ENCODE data around the gene NLGN4Y. TPM values are rescaled to one million over a fixed set of nuclear protein-coding genes. Genes with fewer than 3 reads are reported as not detected.

Gene NLGN4Y
- total RNA-seq (2014; rRNA removed; shearing (Covaris generic)): not detected in 2 replicates

GRCh38 chrY:14524272-14525231, at the start of gene NLGN4Y:
TSS of gene NLGN4Y (plus strand) at chrY:14524529. CDS start at chrY:14622120, 97,591 bp downstream.
- DNase-seq (ENCODE audit: low spot score): no peak

GRCh38 chrY:14485935-14486334, 38.4 kb upstream of the NLGN4Y start:
- DNase-seq (ENCODE audit: low spot score): no peak

- DNase-seq (ENCODE audit: low spot score): no peak
These were observed 34.1 kb upstream of the NLGN4Y start for GRCh38 chrY:14490226-14490625.

- no peak for DNase-seq (ENCODE audit: low spot score)
These were observed 26.3 kb upstream of the NLGN4Y start for GRCh38 chrY:14498071-14498470.

- DNase-seq (ENCODE audit: low spot score): no peak
These were observed 19.7 kb upstream of the NLGN4Y start for GRCh38 chrY:14504592-14504991.

- DNase-seq (ENCODE audit: low spot score): no peak
These were observed 1.9 kb upstream of the NLGN4Y start for GRCh38 chrY:14522379-14522950.

- DNase-seq (ENCODE audit: low spot score): no peak
These were observed 648 bp upstream of the NLGN4Y start for GRCh38 chrY:14523491-14524271.

GRCh38 chrY:14525315-14525714, 986 bp downstream of the NLGN4Y start:
- no peak for DNase-seq (ENCODE audit: low spot score)

- no peak for DNase-seq (ENCODE audit: low spot score)
These were observed 4.0 kb downstream of the NLGN4Y start for GRCh38 chrY:14528361-14528760.

GRCh38 chrY:14536703-14537102, 12.4 kb downstream of the NLGN4Y start:
- no peak for DNase-seq (ENCODE audit: low spot score)

GRCh38 chrY:14543506-14543905, 19.2 kb downstream of the NLGN4Y start:
- no peak for DNase-seq (ENCODE audit: low spot score)

- no peak for DNase-seq (ENCODE audit: low spot score)
These were observed 57.0 kb downstream of the NLGN4Y start for GRCh38 chrY:14581294-14581693.

GRCh38 chrY:14586725-14587124, 62.4 kb downstream of the NLGN4Y start:
- no peak for DNase-seq (ENCODE audit: low spot score)

GRCh38 chrY:14601372-14601771, 77.0 kb downstream of the NLGN4Y start:
- no peak for DNase-seq (ENCODE audit: low spot score)

GRCh38 chrY:14617625-14618024, 93.3 kb downstream of the NLGN4Y start:
- DNase-seq (ENCODE audit: low spot score): no peak

GRCh38 chrY:14618513-14618912, 94.2 kb downstream of the NLGN4Y start:
- DNase-seq (ENCODE audit: low spot score): no peak

- DNase-seq (ENCODE audit: low spot score): no peak
These were observed 103.9 kb downstream of the NLGN4Y start for GRCh38 chrY:14628208-14628607.

- DNase-seq (ENCODE audit: low spot score): no peak
These were observed 107.3 kb downstream of the NLGN4Y start for GRCh38 chrY:14631676-14632075.

- no peak for DNase-seq (ENCODE audit: low spot score)
These were observed 109.4 kb downstream of the NLGN4Y start for GRCh38 chrY:14633718-14634117.

- no peak for DNase-seq (ENCODE audit: low spot score)
These were observed 110.6 kb downstream of the NLGN4Y start for GRCh38 chrY:14634954-14635353.

GRCh38 chrY:14637551-14637950, 113.2 kb downstream of the NLGN4Y start:
- no peak for DNase-seq (ENCODE audit: low spot score)

GRCh38 chrY:14641853-14642252, 117.5 kb downstream of the NLGN4Y start:
- no peak for DNase-seq (ENCODE audit: low spot score)

All from HT-29 (cell line).